Astrocyte of the spinal cord (primary cell): ENCODE data around the gene SPP1.

Experiments
- DNase-seq: peaks from one replicate; pipeline ENCODE4 v3.0.0; 2011; ENCODE audit warnings: low read depth, low spot score
- H3K4me3 ChIP-seq: 2 replicates; pipeline ENCODE4 v1.5.1; 2011; ENCODE audit warnings: low read depth, mild to moderate bottlenecking, low read length, moderate library complexity
- in situ Hi-C: cut with HindIII; loops from 2 replicates; pipeline ENCODE4 v1.10.0; 2017; ENCODE audit warnings: low sequenced_read_pairs
- TF ChIP-seq, protein P1 (sequence below): IDR thresholded peaks from 2 replicates; pipeline ENCODE4 v1.5.1; 2012; ENCODE audit warnings: low read depth, mild to moderate bottlenecking, low read length, inconsistent platforms

SPP1 gene

DNA sequence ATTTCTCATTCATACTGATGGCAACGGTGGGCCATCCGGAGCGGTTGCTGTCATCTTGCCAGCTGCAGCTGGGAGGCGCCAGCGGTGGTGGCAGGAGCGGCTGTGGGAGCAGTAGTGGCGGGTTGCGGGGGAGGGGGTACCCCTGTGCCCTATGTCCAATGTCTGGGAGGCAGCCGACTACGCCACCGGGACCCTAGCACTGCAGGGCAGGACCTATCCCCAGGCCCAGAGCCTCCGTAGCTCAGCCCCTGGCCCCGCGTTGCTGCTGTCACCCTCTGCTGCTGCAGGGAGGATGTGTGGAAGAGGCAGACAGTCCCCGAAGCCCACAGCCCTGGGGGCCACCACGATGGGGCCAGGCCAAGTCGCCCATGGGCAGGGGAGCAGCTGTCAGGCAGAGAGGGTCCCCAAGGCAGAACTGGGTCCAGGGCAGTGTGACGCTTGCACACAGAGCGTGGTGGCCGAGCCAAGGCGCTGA lies 10.0 kb upstream of the SPP1 start:
- TF ChIP-seq, protein P1, sequence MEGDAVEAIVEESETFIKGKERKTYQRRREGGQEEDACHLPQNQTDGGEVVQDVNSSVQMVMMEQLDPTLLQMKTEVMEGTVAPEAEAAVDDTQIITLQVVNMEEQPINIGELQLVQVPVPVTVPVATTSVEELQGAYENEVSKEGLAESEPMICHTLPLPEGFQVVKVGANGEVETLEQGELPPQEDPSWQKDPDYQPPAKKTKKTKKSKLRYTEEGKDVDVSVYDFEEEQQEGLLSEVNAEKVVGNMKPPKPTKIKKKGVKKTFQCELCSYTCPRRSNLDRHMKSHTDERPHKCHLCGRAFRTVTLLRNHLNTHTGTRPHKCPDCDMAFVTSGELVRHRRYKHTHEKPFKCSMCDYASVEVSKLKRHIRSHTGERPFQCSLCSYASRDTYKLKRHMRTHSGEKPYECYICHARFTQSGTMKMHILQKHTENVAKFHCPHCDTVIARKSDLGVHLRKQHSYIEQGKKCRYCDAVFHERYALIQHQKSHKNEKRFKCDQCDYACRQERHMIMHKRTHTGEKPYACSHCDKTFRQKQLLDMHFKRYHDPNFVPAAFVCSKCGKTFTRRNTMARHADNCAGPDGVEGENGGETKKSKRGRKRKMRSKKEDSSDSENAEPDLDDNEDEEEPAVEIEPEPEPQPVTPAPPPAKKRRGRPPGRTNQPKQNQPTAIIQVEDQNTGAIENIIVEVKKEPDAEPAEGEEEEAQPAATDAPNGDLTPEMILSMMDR: no peak
- DNase-seq: no peak
- in situ Hi-C loops: no loop called here

GRCh38 chr4:87966095-87966496 lies 9.4 kb upstream of the SPP1 start:
- H3K4me3 ChIP-seq: no peak overlapping the region
- in situ Hi-C loops: no loop called here
- TF ChIP-seq, protein P1: no peak
- no peak for DNase-seq

More for the DNA sequence above, 10.0 kb upstream of the SPP1 start:
- no peak overlapping the region for H3K4me3 ChIP-seq

- TF ChIP-seq, protein P1: no peak
- no peak overlapping the region for H3K4me3 ChIP-seq
- DNase-seq: no peak
- in situ Hi-C loops: no loop called here
These were observed 8.3 kb upstream of the SPP1 start for GRCh38 chr4:87967193-87967592.

- TF ChIP-seq, protein P1: no peak
- no peak overlapping the region for H3K4me3 ChIP-seq
- DNase-seq: no peak
- in situ Hi-C loops: no loop called here
These were observed 5.4 kb upstream of the SPP1 start for GRCh38 chr4:87970121-87970520.

DNA sequence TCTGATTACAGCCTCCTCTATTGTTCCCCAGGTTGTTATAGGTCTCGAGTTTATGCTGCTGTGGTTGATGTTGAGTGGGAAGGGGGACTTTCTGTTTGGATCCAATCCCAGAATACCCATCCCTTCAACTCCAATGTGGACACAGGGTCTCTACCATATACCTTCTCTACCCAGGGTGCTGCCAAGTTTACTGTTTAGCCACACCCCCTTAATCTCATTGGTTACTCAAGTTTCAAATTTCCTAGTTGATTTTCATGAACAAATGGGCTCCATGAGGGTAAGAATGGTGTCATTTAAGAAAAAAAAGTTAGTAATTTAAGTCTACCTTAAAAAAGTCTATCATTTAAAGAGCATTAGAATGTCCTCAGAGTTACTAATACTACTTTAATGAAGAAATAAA lies 3.6 kb upstream of the SPP1 start:
- no peak overlapping the region for H3K4me3 ChIP-seq
- in situ Hi-C loops: no loop called here
- TF ChIP-seq, protein P1: no peak
- no peak for DNase-seq

DNA sequence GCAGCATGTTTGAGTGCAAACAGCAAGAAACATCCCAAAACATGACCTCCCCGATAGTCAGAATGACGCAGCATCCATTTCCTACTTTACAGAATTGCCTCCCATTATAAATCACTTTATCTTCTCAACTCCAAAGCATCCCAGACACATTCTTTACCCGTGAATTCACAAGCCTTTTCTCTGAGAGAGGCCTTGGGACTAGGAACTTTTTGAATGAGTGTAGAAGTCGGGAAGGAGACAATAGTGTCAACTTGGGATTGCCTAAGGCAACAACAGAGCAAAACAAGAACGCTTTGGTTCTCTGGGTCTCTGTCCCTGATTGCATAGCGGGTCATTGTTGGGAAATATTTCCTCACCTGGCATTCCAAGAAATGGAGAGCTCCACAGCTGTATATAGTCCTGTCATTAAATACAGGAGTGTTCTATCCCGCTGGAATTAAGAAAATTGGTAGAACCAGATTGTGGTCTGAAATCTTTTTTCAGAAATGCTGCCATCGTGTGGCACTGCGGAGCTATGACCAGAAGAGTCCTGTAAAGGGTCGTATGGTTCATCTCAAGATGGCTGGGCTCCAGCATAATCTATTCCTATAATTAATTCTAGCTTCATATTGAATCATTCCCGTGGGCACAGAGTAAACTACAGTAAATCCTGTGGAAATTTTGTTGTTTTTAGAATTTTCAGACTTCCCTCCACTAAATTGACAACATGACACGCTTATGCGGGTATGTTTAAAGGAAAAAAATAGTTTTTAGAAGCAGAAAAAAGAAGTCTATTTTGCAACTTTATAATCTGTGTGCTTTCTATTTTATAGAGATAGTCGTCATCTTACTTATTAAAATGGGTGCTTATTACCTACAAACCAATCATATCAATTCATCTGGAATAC lies 2.0 kb upstream of the SPP1 start:
- in situ Hi-C loops: no loop called here
- DNase-seq: peak; percentile 89
- TF ChIP-seq, protein P1: peak; percentile 80
- H3K4me3 ChIP-seq: peak overlapping the region; percentile 17
